Neural cell (in vitro differentiated cells): ENCODE measurements around the gene ZNF211. TPM values are rescaled to one million over a fixed set of nuclear protein-coding genes. Genes with fewer than 3 reads are reported as not detected.

Experiments used
- H2AFZ ChIP-seq: fragments of 200-600, 300-800 bp; sonication (generic), shearing (Covaris generic); 2 replicates; pipeline ENCODE4 v1.6.0; 2014; ENCODE audit warnings: low read depth, mild to moderate bottlenecking, antibody characterized with exemption, low read length, moderate library complexity
- H3F3A ChIP-seq: fragments of 200-600 bp; shearing (Covaris generic); 2 replicates; pipeline ENCODE4 v1.6.1; 2016; ENCODE audit warnings: mild to moderate bottlenecking, moderate library complexity, mixed read lengths, antibody characterized with exemption, low read length; ENCODE audit not compliant: insufficient read depth, poor library complexity, severe bottlenecking
- H3K27ac ChIP-seq: fragments of 200-600, 300-800 bp; sonication (generic), shearing (Covaris generic); 2 replicates; pipeline ENCODE4 v1.5.1; 2014; ENCODE audit warnings: mild to moderate bottlenecking, low read length, moderate library complexity
- H3K27me3 ChIP-seq: fragments of 300-800, 200-600 bp; sonication (generic), shearing (Covaris generic); 2 replicates; pipeline ENCODE4 v1.6.0; 2014; ENCODE audit warnings: mild to moderate bottlenecking, low read depth, low read length, moderate library complexity; ENCODE audit not compliant: insufficient read depth
- H3K36me3 ChIP-seq: fragments of 300-800, 200-600 bp; sonication (generic), shearing (Covaris generic); 2 replicates; pipeline ENCODE4 v1.5.1; 2014; ENCODE audit warnings: mild to moderate bottlenecking, antibody characterized with exemption, low read length, moderate library complexity; ENCODE audit not compliant: insufficient read depth
- H3K4me2 ChIP-seq: fragments of 300-800, 200-600 bp; sonication (generic), shearing (Covaris generic); 2 replicates; pipeline ENCODE4 v1.6.0; 2014; ENCODE audit warnings: mild to moderate bottlenecking, low read length
- H3K4me3 ChIP-seq: fragments of 300-800, 200-600 bp; sonication (generic), shearing (Covaris generic); 2 replicates; pipeline ENCODE4 v1.5.1; 2014; ENCODE audit warnings: mild to moderate bottlenecking, low read length, moderate library complexity
- H3K79me2 ChIP-seq: fragments of 200-600 bp; shearing (Covaris generic); replicated peaks from 2 replicates; pipeline ENCODE4 v1.6.0; 2014; ENCODE audit warnings: mild to moderate bottlenecking, low read length, moderate library complexity; ENCODE audit not compliant: insufficient read depth
- H3K9ac ChIP-seq: fragments of 300-800, 200-600 bp; sonication (generic), shearing (Covaris generic); 2 replicates; pipeline ENCODE4 v1.6.1; 2016; ENCODE audit warnings: mild to moderate bottlenecking, low read length, mixed read lengths
- H3K9me2 ChIP-seq: fragments of 200-600 bp; shearing (Covaris generic); 2 replicates; pipeline ENCODE4 v1.6.1; 2016; ENCODE audit warnings: mild to moderate bottlenecking, low read length, mixed read lengths; ENCODE audit not compliant: insufficient read depth
- H3K9me3 ChIP-seq: fragments of 200-600, 300-800 bp; sonication (generic), shearing (Covaris generic); 2 replicates; pipeline ENCODE4 v1.6.1; 2016; ENCODE audit warnings: mild to moderate bottlenecking, mixed run types, low read length, moderate library complexity, mixed read lengths
- H4K20me1 ChIP-seq: fragments of 200-600 bp; shearing (Covaris generic); 2 replicates; pipeline ENCODE4 v1.6.1; 2016; ENCODE audit warnings: mild to moderate bottlenecking, mixed run types; ENCODE audit not compliant: insufficient read depth
- CTCF ChIP-seq: fragments of 450-650 bp; IDR thresholded peaks from 2 replicates; pipeline ENCODE4 v1.5.1; 2014; ENCODE audit warnings: antibody characterized with exemption, mild to moderate bottlenecking, moderate library complexity; ENCODE audit not compliant: poor library complexity, severe bottlenecking
- EP300 ChIP-seq: fragments of 450-650 bp; conservative IDR thresholded peaks from 2 replicates; pipeline ENCODE4 v1.6.1; 2014; ENCODE audit warnings: antibody characterized with exemption, mild to moderate bottlenecking, moderate library complexity; ENCODE audit not compliant: poor library complexity, severe bottlenecking
- EZH2 ChIP-seq: fragments of 200-600, 300-800 bp; shearing (Covaris generic), sonication (generic); IDR thresholded peaks from 2 replicates; pipeline ENCODE4 v1.6.1; 2014; ENCODE audit warnings: antibody characterized with exemption, low read length, borderline replicate concordance, mild to moderate bottlenecking; ENCODE audit not compliant: insufficient read depth, poor library complexity, severe bottlenecking
- MXI1 ChIP-seq: fragments of 450-650 bp; conservative IDR thresholded peaks from 2 replicates; pipeline ENCODE4 v1.6.1; 2014; ENCODE audit warnings: antibody characterized with exemption, mild to moderate bottlenecking; ENCODE audit not compliant: poor library complexity, severe bottlenecking
- POLR2AphosphoS5 ChIP-seq: IDR thresholded peaks from 2 replicates; pipeline ENCODE4 v1.6.1; 2012
- RAD21 ChIP-seq: fragments of 450-650 bp; conservative IDR thresholded peaks from 2 replicates; pipeline ENCODE4 v1.6.1; 2014; ENCODE audit warnings: antibody characterized with exemption, mild to moderate bottlenecking, moderate library complexity
- REST ChIP-seq: IDR thresholded peaks from 2 replicates; pipeline ENCODE4 v1.6.1; 2012; ENCODE audit warnings: borderline replicate concordance
- SMC3 ChIP-seq: fragments of 450-650 bp; conservative IDR thresholded peaks from 2 replicates; pipeline ENCODE4 v1.6.1; 2014; ENCODE audit warnings: antibody characterized with exemption, mild to moderate bottlenecking, moderate library complexity; ENCODE audit not compliant: poor library complexity
- TAF1 ChIP-seq: IDR thresholded peaks from 2 replicates; pipeline ENCODE4 v1.6.1; 2012; ENCODE audit warnings: low read depth
- polyA plus RNA-seq: library from polyadenylated mRNA; depleted of rRNA; stranded (reverse); fragments of >200 nt; gene quantifications from 2 replicates; pipeline ENCODE4 v1.2.3, GENCODE V29; 2014

The ZNF211 gene
- polyA plus RNA-seq, 1 donor from 2014 or later, result 47.6 TPM

- TF ChIP-seq RAD21 (no peak), EZH2 (no peak), REST (no peak), TAF1 (no peak), EP300 (no peak), POLR2AphosphoS5 (no peak), CTCF (no peak), MXI1 (no peak), SMC3 (no peak)
- no peaks in the 10 kb centered on the region for H3K9me2 ChIP-seq
- H3K9ac ChIP-seq, result no peak overlapping the region
- H3K27ac ChIP-seq, result no peak overlapping the region
- H3K4me3 ChIP-seq, result no peak overlapping the region
- no peak overlapping the region for H2AFZ ChIP-seq
- no peak overlapping the region for H3K4me2 ChIP-seq
- H4K20me1 ChIP-seq, result no peaks in the 10 kb centered on the region
- peaks cover 20% of the 10 kb centered on the region for H3K79me2 ChIP-seq
- peaks cover 46% of the 10 kb centered on the region for H3K36me3 ChIP-seq
- peaks cover 51% of the 10 kb centered on the region for H3K9me3 ChIP-seq
- no peaks in the 10 kb centered on the region for H3K27me3 ChIP-seq
- H3F3A ChIP-seq, result no peaks in the 10 kb centered on the region
Measured at GRCh38 chr19:57587529-57587928, 45.4 kb upstream of the ZNF211 start.

- TF ChIP-seq TAF1, result no peak
- TF ChIP-seq MXI1, result no peak
- TF ChIP-seq SMC3, result no peak
- TF ChIP-seq REST, result no peak
- TF ChIP-seq RAD21, result no peak
- no peak for TF ChIP-seq EZH2
- TF ChIP-seq EP300, result no peak
- TF ChIP-seq POLR2AphosphoS5, result no peak
- no peak for TF ChIP-seq CTCF
- Histone ChIP-seq H3K27ac (no peak overlapping the region), H3K9me2 (no peaks in the 10 kb centered on the region), H3K27me3 (no peaks in the 10 kb centered on the region), H3K9ac (peak overlapping the region; percentile 25), H3F3A (no peaks in the 10 kb centered on the region), H3K36me3 (no peaks in the 10 kb centered on the region), H3K9me3 (no peaks in the 10 kb centered on the region), H2AFZ (peak overlapping the region; percentile 88), H3K79me2 (peaks cover 5% of the 10 kb centered on the region), H3K4me2 (peak overlapping the region; percentile 63), H4K20me1 (no peaks in the 10 kb centered on the region), H3K4me3 (peak overlapping the region; percentile 94)
Measured at GRCh38 chr19:57599377-57599760, 33.6 kb upstream of the ZNF211 start.
